HG03520 (cell line): ENCODE measurements around the gene FUT7.

Experiments
- ATAC-seq: cut with Tn5 transposase; IDR thresholded peaks from one replicate; pipeline ENCODE4 v1.9.1; 2021; ENCODE audit warnings: mild to moderate bottlenecking, moderate library complexity; ENCODE audit not compliant: unreplicated experiment

Gene FUT7

GRCh38 chr9:137020771-137021567, 10.9 kb downstream of the FUT7 start:
- no peak for ATAC-seq

DNA sequence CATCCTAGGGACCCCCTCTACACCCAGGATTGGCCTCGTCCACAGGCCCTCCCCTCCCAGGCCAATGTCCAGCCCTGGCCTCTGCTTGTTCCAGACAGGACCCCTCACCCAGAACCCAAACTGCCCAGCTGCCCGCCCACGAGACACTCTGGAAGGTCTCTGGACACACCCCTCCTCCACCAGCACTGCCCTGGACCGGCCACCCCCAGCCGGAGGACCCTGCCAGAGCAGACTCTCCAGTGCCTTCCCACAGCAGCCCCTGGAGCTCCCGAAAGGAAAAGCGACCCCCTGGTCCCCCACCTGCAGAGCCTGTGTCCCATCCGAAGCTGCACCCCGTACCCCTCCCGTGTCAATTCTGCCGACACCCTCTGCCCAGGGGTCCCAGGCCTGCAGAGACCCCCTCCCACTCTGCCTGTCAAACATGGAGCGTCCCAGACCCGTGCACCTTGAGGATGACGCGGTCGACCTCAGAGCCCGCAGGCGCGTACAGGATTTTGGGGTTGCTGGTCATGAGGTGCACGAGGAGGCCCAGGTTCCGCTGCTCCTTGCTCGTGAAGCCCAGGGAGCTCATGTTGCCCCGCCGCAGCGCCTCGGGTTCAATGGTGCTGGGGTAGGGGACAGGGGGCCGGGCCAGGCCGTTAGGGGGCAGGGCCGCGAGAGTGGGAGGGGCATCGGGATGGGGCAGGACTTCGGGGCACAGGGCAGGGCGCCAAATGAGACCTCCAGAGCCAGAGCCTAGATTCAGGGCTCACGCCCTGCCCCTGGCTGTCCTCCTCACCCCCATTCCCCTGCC, 11.8 kb downstream of the FUT7 start:
- ATAC-seq = no peak

DNA sequence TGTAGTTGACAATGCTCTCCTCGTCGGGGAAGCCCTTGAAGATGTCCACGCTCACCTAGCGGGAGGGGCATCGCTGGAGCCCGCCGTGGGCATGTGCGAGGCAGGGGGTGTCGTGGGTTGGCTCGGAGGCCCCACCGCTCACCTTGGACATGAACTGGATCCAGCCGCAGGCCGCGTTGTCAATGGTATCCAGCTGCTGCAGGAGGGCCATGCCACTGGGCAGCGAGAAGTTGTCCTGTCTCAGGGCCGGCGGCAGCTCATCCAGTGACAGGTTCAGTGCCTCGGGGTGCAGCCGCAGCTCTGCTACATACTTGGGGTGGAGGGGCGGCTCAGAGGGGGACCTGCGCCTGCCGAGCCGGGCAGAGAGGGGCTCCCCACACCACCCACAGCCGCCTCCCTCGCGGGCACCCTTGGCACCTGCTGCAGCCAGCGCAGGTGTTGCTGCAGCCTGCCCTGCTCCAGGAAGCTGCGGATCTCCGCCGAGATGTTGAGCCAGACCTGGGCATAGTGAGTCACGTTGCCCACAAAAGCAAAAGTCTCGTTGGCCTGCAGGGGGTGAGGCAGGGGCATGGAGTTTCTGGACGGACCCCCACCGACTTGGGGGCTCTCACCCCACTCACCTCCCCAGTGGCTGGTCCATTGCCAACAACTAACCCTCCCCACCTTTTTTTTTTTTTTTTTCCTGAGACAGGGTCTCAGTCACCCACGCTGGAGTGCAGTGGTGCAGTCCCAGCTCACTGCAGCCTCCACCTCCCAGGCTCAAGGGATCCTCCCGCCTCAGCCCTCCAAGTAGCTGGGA, 12.9 kb downstream of the FUT7 start:
- no peak for ATAC-seq

GRCh38 chr9:137017791-137018497, 13.9 kb downstream of the FUT7 start:
- no peak for ATAC-seq

- ATAC-seq = no peak
Observed at GRCh38 chr9:137017071-137017470, 14.8 kb downstream of the FUT7 start.

DNA sequence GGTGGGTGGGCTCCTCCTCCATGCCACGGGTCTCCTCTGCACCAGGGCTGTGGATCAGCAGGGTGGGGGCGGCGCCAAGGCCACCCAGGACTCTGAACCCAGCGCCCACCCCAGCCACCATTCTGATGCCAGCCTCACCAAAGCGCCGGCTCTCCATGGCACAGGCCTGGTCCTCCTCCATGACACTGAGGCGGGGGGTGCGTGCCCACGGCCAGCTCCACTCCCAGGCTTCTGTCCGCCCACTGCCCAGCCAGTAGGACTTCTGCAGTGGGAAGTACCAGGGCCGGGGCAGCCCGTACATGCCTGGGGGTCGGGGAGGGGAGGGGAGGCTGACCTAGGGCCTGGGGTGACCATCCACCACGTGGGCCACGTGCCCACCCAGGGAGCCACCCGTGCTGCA, 15.5 kb downstream of the FUT7 start:
- ATAC-seq = no peak

DNA sequence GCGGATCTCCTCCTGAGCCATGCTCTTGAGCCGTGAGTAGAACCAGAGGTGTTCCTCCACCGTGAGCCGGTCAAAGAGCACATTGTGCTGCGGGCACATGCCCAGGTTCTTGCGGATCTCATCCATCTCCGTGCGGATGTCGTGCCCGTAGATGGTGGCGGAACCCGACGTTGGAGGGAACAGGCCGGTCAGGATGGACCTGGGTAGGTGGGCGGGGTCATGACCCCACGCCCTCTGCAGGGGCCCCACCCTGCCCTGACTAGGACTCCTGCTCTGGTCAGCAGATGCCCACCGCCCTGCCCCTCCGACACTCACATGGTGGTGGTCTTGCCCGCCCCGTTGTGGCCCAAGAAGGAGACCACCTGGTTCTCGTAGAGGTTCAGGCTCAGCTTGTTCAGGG, 15.9 kb downstream of the FUT7 start:
- ATAC-seq = no peak

GRCh38 chr9:137015540-137015930, 16.4 kb downstream of the FUT7 start:
- ATAC-seq = no peak

DNA sequence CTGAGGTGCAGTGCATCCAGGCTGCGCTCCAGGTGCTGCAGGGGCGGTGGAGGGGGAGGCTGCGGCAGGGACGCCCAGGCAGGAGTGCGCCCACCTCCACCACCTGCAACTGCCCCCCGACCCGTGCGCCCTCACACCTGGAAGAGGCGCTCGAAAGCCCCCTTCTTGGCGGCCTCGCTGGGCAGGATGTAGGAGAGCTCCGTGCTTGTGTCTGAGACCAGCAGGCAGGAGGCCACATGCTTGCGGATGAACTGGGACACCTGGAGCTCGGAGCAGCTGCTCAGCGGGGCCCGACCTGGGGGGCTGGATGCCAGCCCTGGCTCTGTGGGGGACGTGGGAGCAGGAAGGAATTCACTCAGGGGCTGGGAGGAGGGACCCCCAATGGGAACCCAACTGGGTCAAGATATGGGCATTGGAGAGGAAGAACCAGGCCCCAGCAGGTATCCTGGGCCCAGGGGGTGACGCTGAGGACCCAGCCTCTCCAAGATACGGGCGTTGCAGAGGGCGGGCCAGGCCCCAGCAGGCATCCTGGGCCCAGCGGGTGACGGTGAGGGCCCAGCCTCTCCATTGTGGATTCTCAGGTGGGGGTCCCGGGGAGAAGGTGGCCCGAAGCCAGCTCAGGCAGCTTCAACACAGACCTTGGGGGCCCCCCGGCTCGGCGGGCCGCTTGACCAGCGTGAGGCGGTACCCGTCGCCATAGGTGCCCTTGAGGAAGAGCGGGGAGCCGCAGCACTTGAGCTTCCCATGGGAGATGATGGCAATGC, 16.9 kb downstream of the FUT7 start:
- ATAC-seq = no peak

- ATAC-seq = no peak
Observed at GRCh38 chr9:137014166-137014565, 17.7 kb downstream of the FUT7 start.

GRCh38 chr9:137013571-137013940, 18.3 kb downstream of the FUT7 start:
- no peak for ATAC-seq

DNA sequence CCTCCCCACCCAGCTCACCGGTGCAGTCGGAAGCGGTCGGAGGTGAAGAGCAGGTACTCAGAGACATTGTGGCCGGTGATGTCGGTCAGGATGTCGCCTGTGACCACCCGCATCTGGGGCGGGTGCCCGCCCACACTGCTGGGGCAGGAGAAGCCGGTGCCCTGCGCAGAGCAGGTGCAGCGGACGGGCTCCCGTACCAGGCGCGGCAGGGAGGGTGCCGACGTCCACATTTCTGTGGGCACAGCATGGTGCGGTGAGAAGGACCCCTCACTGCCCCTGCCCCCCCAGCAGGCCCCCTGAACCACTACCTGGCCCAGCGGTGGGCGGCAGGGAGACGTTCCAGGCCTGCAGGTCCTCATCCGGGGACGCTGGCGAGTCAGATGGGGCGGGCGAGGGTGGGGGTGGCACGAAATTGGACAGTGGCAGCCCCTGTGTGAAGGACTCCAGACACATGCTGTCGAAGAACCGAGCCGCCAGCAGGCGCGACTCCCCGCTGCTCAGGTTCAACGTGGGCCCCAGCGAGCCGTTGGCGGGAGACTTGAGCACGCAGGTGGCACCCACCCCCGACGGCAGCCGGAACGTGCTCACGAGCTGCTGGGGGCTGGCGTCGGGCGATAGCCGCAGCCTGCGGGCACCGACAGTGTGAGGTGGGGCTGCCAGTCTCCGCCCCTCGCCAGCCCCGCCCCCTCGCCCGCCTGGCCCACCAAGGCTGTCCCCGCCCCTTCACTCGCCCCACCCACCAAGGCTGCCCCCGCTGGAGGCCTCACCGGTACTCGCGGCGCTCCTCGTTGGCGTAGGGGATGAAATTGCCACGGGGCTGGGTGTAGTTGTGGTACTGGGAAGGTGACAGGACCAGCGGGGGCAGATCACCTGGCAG, 19.0 kb downstream of the FUT7 start:
- ATAC-seq = no peak

DNA sequence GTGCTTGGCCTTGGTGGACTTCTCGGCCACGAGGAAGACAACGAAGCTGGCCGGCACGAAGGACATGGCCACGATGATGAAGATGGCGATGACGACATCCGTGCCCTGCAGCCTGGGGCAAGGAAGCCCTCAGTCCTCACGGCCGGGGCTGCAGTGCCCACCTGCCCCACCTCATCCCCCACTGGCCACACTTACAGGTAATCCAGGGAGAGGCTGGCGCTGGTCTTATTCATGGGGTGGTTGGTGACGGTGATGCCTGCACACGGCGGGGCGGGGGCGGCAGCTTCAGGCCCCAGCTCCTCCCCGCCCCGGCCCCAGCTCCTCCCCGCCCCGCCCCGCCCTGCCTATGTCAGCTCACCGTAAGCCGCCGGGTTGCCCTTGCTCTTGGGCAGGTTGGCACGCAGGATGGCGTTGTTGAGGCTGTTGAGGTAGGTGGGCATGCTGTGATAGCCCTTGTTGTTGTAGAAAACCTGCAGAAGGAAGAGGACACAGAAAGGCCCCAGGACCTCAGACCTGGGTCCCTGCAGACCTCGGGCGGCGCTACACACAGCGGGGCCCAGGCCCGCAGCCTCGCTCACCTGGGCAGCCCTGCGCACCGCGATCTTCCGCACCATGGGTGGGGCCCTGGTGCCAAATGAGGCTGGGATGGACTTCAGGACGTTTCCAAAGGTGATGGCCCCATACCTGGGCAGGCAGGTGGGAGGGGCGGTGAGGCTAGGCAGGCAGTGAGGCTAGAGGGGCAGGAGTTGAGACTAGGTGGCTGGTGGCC, 19.8 kb downstream of the FUT7 start:
- no peak for ATAC-seq

- ATAC-seq = no peak
Observed at GRCh38 chr9:137011156-137011555, 20.7 kb downstream of the FUT7 start.

GRCh38 chr9:137009938-137010732, 21.8 kb downstream of the FUT7 start:
- ATAC-seq = no peak

GRCh38 chr9:137009217-137009616, 22.7 kb downstream of the FUT7 start:
- ATAC-seq = no peak

DNA sequence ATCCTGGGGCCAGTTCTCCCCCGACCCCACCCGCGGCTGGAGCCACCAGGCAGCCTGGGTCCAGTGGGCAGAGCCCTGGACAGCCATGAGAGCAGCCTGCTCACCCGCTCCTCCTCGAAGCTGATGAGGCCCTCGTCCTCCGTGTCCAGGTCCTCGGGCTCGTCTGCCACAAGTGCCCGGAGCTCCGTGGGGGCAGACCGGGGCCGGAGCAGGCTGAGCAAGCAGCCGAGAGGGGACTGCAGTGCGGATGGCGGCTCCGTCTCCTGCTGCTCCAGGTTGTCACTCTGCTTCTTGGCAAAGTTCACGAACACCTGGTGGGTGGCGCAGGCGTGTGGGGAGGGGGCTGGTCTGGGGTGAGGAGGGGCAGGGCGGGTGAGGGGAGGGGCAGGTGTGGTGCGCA, 23.6 kb downstream of the FUT7 start:
- no peak for ATAC-seq

GRCh38 chr9:137007816-137008270, 24.0 kb downstream of the FUT7 start:
- no peak for ATAC-seq
